Measurements from ENCODE around the gene SLC1A6.

Gene SLC1A6

GRCh38 chr19:14997981-14998380, 18.3 kb upstream of the SLC1A6 start:
- H3K4me1 ChIP-seq (ENCODE audit: control insufficient read depth, insufficient read depth, low read length, unreplicated experiment), result no peaks in the 10 kb centered on the region
- H3K4me3 ChIP-seq (ENCODE audit: low read depth, low read length), result no peak overlapping the region
- no peak overlapping the region for H3K27ac ChIP-seq (ENCODE audit: low read depth, low read length)
- H3K79me2 ChIP-seq (ENCODE audit: control insufficient read depth, insufficient read depth, low read length, unreplicated experiment), result no peaks in the 10 kb centered on the region
- no peak overlapping the region for H2AFZ ChIP-seq (ENCODE audit: low read length, unreplicated experiment)
- H3K36me3 ChIP-seq (ENCODE audit: insufficient read depth, low read length), result no peaks in the 10 kb centered on the region
- H3K27me3 ChIP-seq (ENCODE audit: insufficient read depth, low read length), result peaks cover 37% of the 10 kb centered on the region

- Histone ChIP-seq H3K4me3 (ENCODE audit: low read depth, low read length) (no peak overlapping the region), H3K4me1 (ENCODE audit: control insufficient read depth, insufficient read depth, low read length, unreplicated experiment) (no peaks in the 10 kb centered on the region), H2AFZ (ENCODE audit: low read length, unreplicated experiment) (no peak overlapping the region), H3K79me2 (ENCODE audit: control insufficient read depth, insufficient read depth, low read length, unreplicated experiment) (no peaks in the 10 kb centered on the region), H3K27me3 (ENCODE audit: insufficient read depth, low read length) (peaks cover 30% of the 10 kb centered on the region), H3K27ac (ENCODE audit: low read depth, low read length) (no peak overlapping the region), H3K36me3 (ENCODE audit: insufficient read depth, low read length) (no peaks in the 10 kb centered on the region)
These were observed 13.1 kb upstream of the SLC1A6 start for GRCh38 chr19:14992780-14993179.

- H3K36me3 ChIP-seq (ENCODE audit: insufficient read depth, low read length), result no peaks in the 10 kb centered on the region
- H3K27me3 ChIP-seq (ENCODE audit: insufficient read depth, low read length), result peaks cover 30% of the 10 kb centered on the region
- no peak overlapping the region for H2AFZ ChIP-seq (ENCODE audit: low read length, unreplicated experiment)
- H3K4me3 ChIP-seq (ENCODE audit: low read depth, low read length), result no peak overlapping the region
- no peak overlapping the region for H3K27ac ChIP-seq (ENCODE audit: low read depth, low read length)
- H3K79me2 ChIP-seq (ENCODE audit: control insufficient read depth, insufficient read depth, low read length, unreplicated experiment), result no peaks in the 10 kb centered on the region
- no peaks in the 10 kb centered on the region for H3K4me1 ChIP-seq (ENCODE audit: control insufficient read depth, insufficient read depth, low read length, unreplicated experiment)
These were observed 5.5 kb upstream of the SLC1A6 start for GRCh38 chr19:14985133-14985532.

- Histone ChIP-seq H3K27ac (ENCODE audit: low read depth, low read length) (no peak overlapping the region), H3K79me2 (ENCODE audit: control insufficient read depth, insufficient read depth, low read length, unreplicated experiment) (no peaks in the 10 kb centered on the region), H3K27me3 (ENCODE audit: insufficient read depth, low read length) (peaks cover 61% of the 10 kb centered on the region), H2AFZ (ENCODE audit: low read length, unreplicated experiment) (no peak overlapping the region), H3K4me3 (ENCODE audit: low read depth, low read length) (no peak overlapping the region), H3K36me3 (ENCODE audit: insufficient read depth, low read length) (no peaks in the 10 kb centered on the region), H3K4me1 (ENCODE audit: control insufficient read depth, insufficient read depth, low read length, unreplicated experiment) (no peaks in the 10 kb centered on the region)
These were observed 1.4 kb downstream of the SLC1A6 start for GRCh38 chr19:14978161-14978776.

GRCh38 chr19:14977128-14977527, 2.5 kb downstream of the SLC1A6 start:
- H3K4me1 ChIP-seq (ENCODE audit: control insufficient read depth, insufficient read depth, low read length, unreplicated experiment), result no peaks in the 10 kb centered on the region
- H3K27me3 ChIP-seq (ENCODE audit: insufficient read depth, low read length), result peaks cover 53% of the 10 kb centered on the region

GRCh38 chr19:14974488-14974887, 5.2 kb downstream of the SLC1A6 start:
- no peak overlapping the region for H3K27ac ChIP-seq (ENCODE audit: low read depth, low read length)
- H3K79me2 ChIP-seq (ENCODE audit: control insufficient read depth, insufficient read depth, low read length, unreplicated experiment), result no peaks in the 10 kb centered on the region
- no peak overlapping the region for H3K4me3 ChIP-seq (ENCODE audit: low read depth, low read length)
- H2AFZ ChIP-seq (ENCODE audit: low read length, unreplicated experiment), result no peak overlapping the region
- H3K27me3 ChIP-seq (ENCODE audit: insufficient read depth, low read length), result peaks cover 33% of the 10 kb centered on the region
- no peaks in the 10 kb centered on the region for H3K4me1 ChIP-seq (ENCODE audit: control insufficient read depth, insufficient read depth, low read length, unreplicated experiment)
- H3K36me3 ChIP-seq (ENCODE audit: insufficient read depth, low read length), result no peaks in the 10 kb centered on the region

More at GRCh38 chr19:14977128-14977527, 2.5 kb downstream of the SLC1A6 start:
- Histone ChIP-seq H3K36me3 (ENCODE audit: insufficient read depth, low read length) (no peaks in the 10 kb centered on the region), H3K79me2 (ENCODE audit: control insufficient read depth, insufficient read depth, low read length, unreplicated experiment) (no peaks in the 10 kb centered on the region), H3K4me3 (ENCODE audit: low read depth, low read length) (no peak overlapping the region), H3K27ac (ENCODE audit: low read depth, low read length) (no peak overlapping the region), H2AFZ (ENCODE audit: low read length, unreplicated experiment) (no peak overlapping the region)

- Histone ChIP-seq H3K79me2 (ENCODE audit: control insufficient read depth, insufficient read depth, low read length, unreplicated experiment) (no peaks in the 10 kb centered on the region), H3K4me3 (ENCODE audit: low read depth, low read length) (no peak overlapping the region), H3K27me3 (ENCODE audit: insufficient read depth, low read length) (peaks cover 17% of the 10 kb centered on the region), H3K27ac (ENCODE audit: low read depth, low read length) (no peak overlapping the region), H2AFZ (ENCODE audit: low read length, unreplicated experiment) (no peak overlapping the region), H3K4me1 (ENCODE audit: control insufficient read depth, insufficient read depth, low read length, unreplicated experiment) (no peaks in the 10 kb centered on the region), H3K36me3 (ENCODE audit: insufficient read depth, low read length) (no peaks in the 10 kb centered on the region)
These were observed 7.0 kb downstream of the SLC1A6 start for GRCh38 chr19:14972676-14973075.

- Histone ChIP-seq H2AFZ (ENCODE audit: low read length, unreplicated experiment) (no peak overlapping the region), H3K4me1 (ENCODE audit: control insufficient read depth, insufficient read depth, low read length, unreplicated experiment) (no peaks in the 10 kb centered on the region), H3K36me3 (ENCODE audit: insufficient read depth, low read length) (no peaks in the 10 kb centered on the region), H3K4me3 (ENCODE audit: low read depth, low read length) (no peak overlapping the region), H3K79me2 (ENCODE audit: control insufficient read depth, insufficient read depth, low read length, unreplicated experiment) (no peaks in the 10 kb centered on the region), H3K27ac (ENCODE audit: low read depth, low read length) (no peak overlapping the region), H3K27me3 (ENCODE audit: insufficient read depth, low read length) (peaks cover 7% of the 10 kb centered on the region; the same call in 1 of the 2 replicates)
These were observed 8.2 kb downstream of the SLC1A6 start for GRCh38 chr19:14971474-14971873.

- no peak overlapping the region for H3K27ac ChIP-seq (ENCODE audit: low read depth, low read length)
These were observed 11.4 kb downstream of the SLC1A6 start for GRCh38 chr19:14968247-14968646.

GRCh38 chr19:14961956-14962685, 17.5 kb downstream of the SLC1A6 start:
- H3K27me3 ChIP-seq (ENCODE audit: insufficient read depth, low read length), result no peaks in the 10 kb centered on the region
- no peaks in the 10 kb centered on the region for H3K4me1 ChIP-seq (ENCODE audit: control insufficient read depth, insufficient read depth, low read length, unreplicated experiment)
- no peaks in the 10 kb centered on the region for H3K36me3 ChIP-seq (ENCODE audit: insufficient read depth, low read length)
- H3K27ac ChIP-seq (ENCODE audit: low read depth, low read length), result no peak overlapping the region
- no peaks in the 10 kb centered on the region for H3K79me2 ChIP-seq (ENCODE audit: control insufficient read depth, insufficient read depth, low read length, unreplicated experiment)
- H2AFZ ChIP-seq (ENCODE audit: low read length, unreplicated experiment), result no peak overlapping the region
- no peak overlapping the region for H3K4me3 ChIP-seq (ENCODE audit: low read depth, low read length)

More at GRCh38 chr19:14968247-14968646, 11.4 kb downstream of the SLC1A6 start:
- Histone ChIP-seq H3K4me1 (ENCODE audit: control insufficient read depth, insufficient read depth, low read length, unreplicated experiment) (no peaks in the 10 kb centered on the region), H3K79me2 (ENCODE audit: control insufficient read depth, insufficient read depth, low read length, unreplicated experiment) (no peaks in the 10 kb centered on the region), H3K36me3 (ENCODE audit: insufficient read depth, low read length) (no peaks in the 10 kb centered on the region), H2AFZ (ENCODE audit: low read length, unreplicated experiment) (no peak overlapping the region), H3K4me3 (ENCODE audit: low read depth, low read length) (no peak overlapping the region), H3K27me3 (ENCODE audit: insufficient read depth, low read length) (no peaks in the 10 kb centered on the region)

GRCh38 chr19:14959263-14959662, 20.4 kb downstream of the SLC1A6 start:
- Histone ChIP-seq H3K4me1 (ENCODE audit: control insufficient read depth, insufficient read depth, low read length, unreplicated experiment) (no peaks in the 10 kb centered on the region), H3K4me3 (ENCODE audit: low read depth, low read length) (no peak overlapping the region), H3K79me2 (ENCODE audit: control insufficient read depth, insufficient read depth, low read length, unreplicated experiment) (no peaks in the 10 kb centered on the region), H3K27ac (ENCODE audit: low read depth, low read length) (no peak overlapping the region), H2AFZ (ENCODE audit: low read length, unreplicated experiment) (no peak overlapping the region), H3K27me3 (ENCODE audit: insufficient read depth, low read length) (no peaks in the 10 kb centered on the region), H3K36me3 (ENCODE audit: insufficient read depth, low read length) (no peaks in the 10 kb centered on the region)

Data from ACC112 (cell line).